Astrocyte (in vitro differentiated cells and primary cell): ENCODE data around the gene CAPRIN2.
A peak's percentile ranks its signal among the peaks of the same experiment; 100 is the strongest.

Source experiments
- CTCF ChIP-seq: IDR thresholded peaks from 2 replicates; pipeline ENCODE4 v1.5.1; 2011; ENCODE audit warnings: low read depth, mild to moderate bottlenecking, inconsistent platforms, low read length, moderate library complexity; ENCODE audit not compliant: insufficient read depth
- EZH2 ChIP-seq: IDR thresholded peaks from 2 replicates; pipeline ENCODE4 v1.6.1; 2012; ENCODE audit warnings: mild to moderate bottlenecking, low read length, inconsistent platforms; ENCODE audit not compliant: insufficient read depth

DNA sequence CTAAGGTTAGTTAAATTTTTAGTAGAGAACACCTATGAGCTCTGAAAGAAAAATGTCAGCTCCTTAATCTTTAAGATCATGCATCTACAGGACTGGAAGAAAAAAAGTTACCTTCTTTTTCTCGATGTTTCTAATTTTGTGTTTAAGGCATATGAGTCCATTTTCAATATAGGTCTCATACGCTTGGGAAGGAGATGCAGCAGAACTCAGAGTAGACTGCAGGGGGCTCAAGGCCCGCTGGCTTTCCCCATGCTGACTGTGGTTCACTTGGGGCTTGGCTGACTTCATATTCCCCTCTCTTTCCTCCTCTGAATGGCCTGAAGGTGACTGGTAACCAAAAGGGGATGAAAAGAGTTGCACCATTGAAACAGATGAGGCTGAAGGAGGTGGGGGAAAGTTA, 1.5 kb downstream of the CAPRIN2 start:
- peak; percentile 39 for TF ChIP-seq CTCF
- no peak for TF ChIP-seq EZH2
